ENCODE results near the gene AGK. TPM values are rescaled to one million over a fixed set of nuclear protein-coding genes. Genes with fewer than 3 reads are reported as not detected.

AGK gene
- total and polyA plus RNA-seq, 2 of the 8 experiments (the other 6 are each of a cell fraction or from before 2014, with no cell fraction given), result 25.8 to 34.0 TPM

- TF ChIP-seq CHD7 (IDR thresholded peaks at IDR 0.05; ENCODE audit: insufficient replicate concordance, low read length) (no peak), EGR1 (IDR thresholded peaks at IDR 0.05; ENCODE audit: borderline replicate concordance, low read depth, low read length) (no peak), CEBPB (IDR thresholded peaks at IDR 0.05; ENCODE audit: low read depth, low read length) (no peak), KDM5A (IDR thresholded peaks at IDR 0.05; ENCODE audit: low read length) (no peak)
Measured at GRCh38 chr7:141617280-141617679, 66.1 kb downstream of the AGK start (continued).
